ENCODE results near the gene FOXRED1.

GRCh38 chr11:126280595-126280994, 11.6 kb downstream of the FOXRED1 start:
- no peak for TF ChIP-seq CTCF (IDR thresholded peaks at IDR 0.05; ENCODE audit: insufficient read depth, low read depth, low read length)
- TF ChIP-seq EZH2 (IDR thresholded peaks at IDR 0.05; ENCODE audit: insufficient read depth, low read length), result no peak

Data from astrocyte (in vitro differentiated cells and primary cell).